GM18517 (cell line): Measurements from ENCODE around the gene DNAJC18.
"Not testable (repeated sequence)": the region's sequence is repeated elsewhere in the genome, so short reads cannot be mapped to it uniquely, and the experiment has no call there.

Experiments used
- ATAC-seq: cut with Tn5 transposase; IDR thresholded peaks from one replicate; pipeline ENCODE4 v1.9.1; 2021; ENCODE audit warnings: mild to moderate bottlenecking, moderate library complexity; ENCODE audit not compliant: unreplicated experiment

DNAJC18 gene

DNA sequence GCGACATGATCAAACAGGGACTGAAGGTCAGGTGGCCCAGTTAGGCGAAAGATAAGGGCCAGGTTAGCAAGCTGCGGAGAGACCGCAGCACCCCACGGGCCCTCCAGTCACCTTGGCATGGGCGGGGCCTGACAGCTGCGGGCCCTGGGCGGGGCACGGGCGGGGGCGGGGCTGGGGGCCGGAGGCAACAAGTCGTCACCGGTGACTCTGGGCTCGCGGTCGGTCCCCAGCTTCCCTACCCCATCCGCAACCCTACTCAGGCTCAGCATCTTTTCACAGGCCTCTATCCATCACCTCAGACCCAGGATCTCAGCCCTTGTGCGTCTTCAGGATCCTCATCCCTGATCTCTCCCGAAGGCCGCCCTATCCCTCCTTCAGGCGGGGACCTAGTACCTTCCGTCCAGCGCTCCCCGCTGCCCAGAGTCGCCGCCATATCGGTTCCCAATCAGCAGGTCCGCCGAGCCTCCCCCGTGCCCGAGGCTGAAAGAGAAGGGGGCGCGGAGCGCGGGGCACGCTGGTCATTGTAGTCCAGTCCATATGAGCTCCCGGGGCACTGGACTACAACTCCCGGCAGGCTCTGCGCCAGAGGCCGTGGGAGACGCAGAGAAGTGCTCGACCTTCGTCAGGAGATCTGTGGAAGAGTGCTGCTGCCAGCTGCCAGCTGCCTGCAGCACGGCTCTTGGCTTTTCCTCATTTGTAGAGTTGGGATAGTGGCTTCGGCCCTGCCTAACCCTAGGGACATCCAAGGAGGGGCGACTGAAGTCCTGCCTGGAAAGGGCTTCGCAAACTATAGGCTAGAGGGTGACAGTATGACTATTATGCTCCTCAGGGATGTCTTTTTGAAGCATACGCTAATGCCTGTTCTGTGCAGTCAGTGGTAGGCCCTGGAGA lies at the start of gene DNAJC18:
Gene DNAJC18, minus strand, starts transcription at position 513 of the 891 bp plus-strand sequence. Its CDS starts 80 bp downstream, at position 433.
- peak; percentile 85 for ATAC-seq

DNA sequence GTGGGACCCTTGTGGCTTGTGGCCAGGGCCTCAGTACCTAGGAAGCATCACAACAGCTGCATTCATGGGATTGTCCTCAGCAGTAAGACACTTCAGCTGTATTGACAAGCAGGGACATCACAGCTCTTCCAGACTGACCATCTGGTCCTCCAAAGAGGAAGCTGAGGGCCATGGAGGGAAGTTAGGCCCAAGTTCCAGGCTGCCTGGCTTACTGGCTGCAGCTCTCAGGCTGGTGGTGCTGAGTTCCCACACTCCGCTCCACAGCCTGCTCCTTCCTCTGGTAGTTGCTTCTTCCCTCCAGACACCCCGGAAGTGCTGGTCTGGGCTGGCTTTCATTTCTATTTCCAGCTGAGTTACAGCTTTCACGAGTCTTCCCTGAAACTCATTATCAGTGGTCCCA lies 48.9 kb upstream of the DNAJC18 start:
- ATAC-seq, result no peak

DNA sequence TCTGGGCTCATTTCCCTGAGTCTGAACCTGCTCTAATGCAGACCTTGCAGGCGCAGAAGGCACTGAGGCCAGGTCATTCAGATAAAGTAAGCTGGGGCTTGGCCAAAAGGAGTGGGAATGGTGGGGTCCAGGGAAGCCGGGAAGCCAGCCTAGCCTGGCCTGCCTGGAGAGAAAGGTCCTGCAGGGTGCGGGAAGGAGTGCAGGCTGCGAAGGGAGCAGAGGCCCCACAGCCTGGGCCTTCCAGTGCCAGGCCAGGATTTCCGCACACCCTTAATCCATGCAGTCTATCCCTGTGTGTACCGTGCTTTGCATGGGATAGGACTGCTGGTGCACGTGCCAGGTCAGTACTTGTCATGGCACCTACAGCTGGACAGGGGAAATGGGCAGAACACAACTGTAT lies 46.9 kb upstream of the DNAJC18 start:
- no peak for ATAC-seq

DNA sequence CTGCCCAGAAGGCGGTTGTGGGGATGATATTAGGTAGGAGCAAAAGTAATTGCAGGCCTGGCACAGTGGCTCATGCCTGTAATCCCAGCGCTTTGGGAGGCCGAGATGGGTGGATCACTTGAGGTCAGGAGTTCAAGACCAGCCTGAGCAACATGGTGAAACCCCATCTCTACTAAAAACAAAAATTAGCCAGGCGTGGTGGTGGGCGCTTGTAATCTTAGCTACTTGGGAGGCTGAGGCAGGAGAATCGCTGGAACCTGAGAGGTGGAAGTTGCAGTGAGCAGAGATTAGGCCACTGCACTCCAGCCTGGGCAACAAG lies 43.5 kb upstream of the DNAJC18 start:
- not testable (repeated sequence) for ATAC-seq

DNA sequence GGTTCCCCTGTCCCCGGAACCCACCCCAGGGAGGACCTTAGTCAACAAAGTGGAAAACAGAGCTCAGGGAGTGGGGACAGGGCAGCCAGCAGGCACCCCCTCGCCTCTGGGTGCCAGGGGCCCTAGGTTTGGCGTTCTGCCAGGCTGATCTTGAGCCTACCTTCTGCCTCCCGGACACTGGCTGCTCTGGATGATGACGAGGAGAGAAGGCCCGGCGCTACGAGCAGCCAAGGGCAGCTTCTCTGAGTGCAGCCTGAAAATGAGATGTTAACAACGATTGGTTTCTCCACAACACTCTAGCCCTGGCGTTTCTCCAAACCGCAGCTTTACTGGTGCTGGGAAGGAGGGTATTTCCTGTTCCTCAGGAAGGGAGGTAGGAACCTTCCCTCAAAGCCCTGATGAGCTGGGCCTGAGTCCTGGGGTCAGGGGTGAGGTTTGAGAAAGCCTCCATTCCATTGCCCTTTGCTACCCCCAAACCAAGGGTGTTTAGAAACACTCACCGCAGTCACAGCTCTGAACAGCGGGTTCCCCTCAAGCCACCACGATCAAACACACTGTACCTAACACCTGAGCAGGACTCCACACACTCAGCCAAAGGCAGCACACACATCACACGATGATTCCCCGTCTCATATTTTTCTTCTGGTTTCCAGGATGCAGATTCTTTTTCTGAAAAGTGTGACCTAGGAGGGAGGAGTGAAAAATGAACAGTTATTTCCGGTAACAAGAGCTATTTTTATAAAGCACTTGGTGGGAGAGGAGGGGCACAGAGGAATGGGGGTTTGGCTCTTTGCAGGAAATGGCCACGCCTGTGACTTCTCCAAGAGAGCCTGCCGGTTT lies 42.9 kb upstream of the DNAJC18 start, which contains the start of gene STING1:
Gene STING1, minus strand, starts transcription at position 709 of the 840 bp plus-strand sequence. CDS start 1,054 bp downstream, outside the sequence.
- no peak for ATAC-seq

DNA sequence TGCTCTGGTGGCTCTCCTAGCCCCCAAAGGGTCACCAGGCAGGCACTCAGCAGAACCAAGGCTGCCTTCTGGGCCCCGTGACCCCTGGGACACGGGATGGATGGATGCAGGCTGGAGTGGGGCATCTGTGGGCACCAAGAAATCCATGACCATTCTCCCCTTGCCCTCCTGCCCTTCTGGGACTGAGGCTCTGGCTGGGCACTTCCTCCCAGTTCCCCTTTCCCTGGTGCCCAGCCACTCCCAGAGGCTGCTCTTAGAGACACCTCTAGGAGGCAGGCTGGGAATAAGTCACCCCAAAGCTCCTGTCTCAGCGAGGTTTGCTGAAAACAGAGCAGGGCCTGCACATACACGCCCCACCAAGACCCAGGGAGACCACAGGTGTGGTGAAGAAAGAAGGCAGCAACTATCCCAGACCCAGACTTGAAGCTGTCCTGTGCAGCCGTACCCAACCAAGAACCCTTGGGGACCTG lies 42.3 kb upstream of the DNAJC18 start:
- no peak for ATAC-seq

DNA sequence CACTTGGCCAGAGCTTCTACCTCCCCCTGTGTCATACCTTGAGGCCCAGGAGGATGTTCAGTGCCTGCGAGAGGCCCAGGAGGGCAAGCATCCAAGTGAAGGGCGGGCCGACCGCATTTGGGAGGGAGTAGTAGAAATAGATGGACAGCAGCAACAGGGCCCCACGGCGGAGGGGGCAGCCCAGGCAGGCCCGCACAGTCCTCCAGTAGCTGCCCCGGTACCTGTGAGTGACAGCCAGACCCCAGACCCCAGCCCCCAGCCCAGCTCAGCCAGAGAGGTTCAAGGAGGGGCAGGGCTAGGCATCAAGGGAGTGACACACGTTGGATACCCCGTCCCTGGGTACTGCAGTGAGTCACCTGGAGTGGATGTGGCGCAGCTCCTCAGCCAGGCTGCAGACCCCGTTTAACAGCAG lies 41.8 kb upstream of the DNAJC18 start:
- no peak for ATAC-seq

DNA sequence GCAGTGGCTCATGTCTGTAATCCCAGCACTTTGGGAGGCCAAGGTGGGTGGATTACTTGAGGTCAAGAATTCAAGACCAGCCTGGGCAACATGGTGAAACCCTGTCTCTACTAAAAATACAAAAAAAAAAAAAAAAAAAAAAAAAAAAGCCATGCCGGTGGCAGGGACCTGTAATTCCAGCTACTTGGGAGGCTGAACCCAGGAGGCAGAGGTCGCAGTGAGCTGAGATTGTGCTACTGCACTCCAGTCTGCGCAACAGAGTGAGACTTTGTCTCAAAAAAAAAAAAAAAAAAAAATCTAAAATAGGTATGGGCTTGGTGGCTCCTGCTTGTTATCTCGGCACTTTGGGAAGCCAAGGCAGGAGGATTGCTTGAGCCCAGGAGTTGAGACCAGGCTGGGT lies 40.4 kb upstream of the DNAJC18 start:
- not testable (repeated sequence) for ATAC-seq

DNA sequence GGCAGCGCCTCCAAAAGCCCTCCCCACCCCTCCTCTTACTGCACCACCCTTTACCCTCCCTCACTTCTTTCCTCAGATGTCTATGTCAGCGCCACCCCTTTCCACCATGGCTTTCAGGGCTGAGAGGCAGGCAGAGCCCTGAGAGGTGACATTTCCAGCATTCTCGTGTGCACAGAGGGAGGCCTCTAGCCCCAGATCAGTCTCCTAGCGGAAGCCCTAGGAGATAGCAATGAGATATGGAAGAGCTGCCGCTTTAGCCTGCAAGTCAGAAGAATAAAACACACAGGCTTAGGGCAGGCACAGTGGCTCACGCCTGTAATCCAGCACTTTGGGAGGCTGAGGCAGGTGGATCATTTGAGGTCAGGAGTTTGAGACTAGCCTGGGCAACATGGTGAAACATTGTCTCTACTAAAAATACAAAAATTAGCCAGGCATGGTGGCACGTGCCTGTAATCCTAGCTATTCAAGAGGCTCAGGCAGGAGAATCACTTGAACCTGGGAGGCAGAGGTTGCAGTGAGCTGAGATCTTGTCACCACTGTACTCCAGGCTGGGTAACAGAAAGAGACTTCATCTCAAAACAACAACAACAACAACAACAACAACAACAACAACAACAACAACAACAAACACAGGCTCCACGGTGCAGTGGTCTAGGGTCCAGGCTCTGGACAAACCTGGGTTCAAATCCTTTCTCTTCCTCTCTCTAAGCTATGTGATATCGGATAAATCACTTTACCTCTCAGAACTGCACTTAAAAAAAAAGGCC lies 39.5 kb upstream of the DNAJC18 start:
- ATAC-seq, result not testable (repeated sequence)

DNA sequence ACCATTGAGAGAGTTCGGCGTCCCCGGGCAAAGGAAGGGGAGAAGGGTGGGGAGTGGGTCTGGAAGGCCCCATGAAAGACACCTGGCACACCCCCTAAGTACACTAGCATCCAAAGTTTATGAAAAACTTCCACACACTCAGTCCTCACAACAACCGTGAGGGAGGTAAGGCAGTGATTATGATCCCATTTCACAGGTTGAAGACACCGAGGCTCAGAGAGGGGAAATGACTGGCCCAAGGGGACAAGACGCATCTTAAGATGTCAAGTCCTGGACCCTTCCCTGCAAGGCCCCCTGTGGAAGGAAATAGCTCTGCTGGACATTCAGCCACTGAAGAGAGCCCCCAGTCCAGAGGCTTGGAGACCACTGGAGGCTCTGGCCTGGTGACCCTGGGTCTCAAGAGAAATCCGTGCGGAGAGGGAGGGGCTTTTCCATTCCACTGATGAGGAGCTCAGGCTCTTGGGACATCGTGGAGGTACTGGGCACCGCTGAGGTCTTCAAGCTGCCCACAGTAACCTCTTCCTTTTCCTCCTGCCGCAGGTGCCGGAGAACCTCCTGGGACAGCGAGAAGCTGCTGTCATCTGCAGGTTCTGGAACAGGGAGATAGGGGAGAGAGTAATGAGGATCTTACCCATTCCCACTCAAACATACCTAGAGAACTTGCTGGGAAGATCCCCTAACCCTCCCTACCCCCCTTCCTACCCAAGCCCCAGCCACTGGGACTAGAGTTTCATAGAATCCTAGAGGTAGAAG lies 36.7 kb upstream of the DNAJC18 start:
- no peak for ATAC-seq

DNA sequence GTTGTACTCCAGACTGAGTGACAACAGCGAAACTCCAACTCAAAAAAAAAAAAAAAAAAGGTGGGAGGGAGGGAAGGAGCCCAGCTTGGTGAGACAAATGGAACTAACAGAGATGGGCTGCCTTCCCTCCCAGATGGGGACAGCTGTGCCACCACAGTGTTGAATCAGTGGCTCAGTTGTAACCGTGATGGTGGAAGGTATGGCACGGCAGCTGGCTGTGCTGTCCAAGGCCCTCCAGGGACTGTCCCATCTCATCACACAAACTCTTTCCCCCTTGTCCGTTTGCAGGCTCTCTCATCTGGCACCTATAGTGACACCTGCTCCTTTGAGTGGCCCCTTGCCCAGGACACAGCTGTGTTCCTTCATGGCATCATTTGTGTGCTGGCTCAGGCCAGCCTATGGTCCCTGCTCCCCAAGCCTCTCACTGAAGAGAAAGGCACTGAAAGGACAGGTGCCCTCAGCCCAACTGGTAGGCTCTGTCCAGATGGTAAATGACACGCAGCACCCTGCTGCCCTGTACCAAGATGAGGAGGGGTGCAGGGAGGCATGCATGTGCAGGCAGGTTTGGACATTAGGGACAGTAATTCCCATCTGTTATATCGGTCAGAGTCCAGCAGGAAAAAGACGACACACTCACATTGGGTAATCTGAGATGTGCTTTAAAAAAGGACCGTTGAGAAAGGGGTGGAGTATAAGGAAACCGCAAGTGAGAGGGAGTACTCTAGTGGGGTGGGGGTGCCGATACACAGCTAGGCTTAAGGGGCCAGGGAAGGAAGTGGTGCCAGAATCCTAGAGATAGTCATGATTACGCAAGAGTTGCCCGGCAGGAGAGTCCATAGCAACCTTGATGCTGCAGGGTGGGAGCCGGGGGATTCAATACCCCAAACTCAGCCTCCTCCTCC lies 35.8 kb upstream of the DNAJC18 start:
- ATAC-seq, result no peak

DNA sequence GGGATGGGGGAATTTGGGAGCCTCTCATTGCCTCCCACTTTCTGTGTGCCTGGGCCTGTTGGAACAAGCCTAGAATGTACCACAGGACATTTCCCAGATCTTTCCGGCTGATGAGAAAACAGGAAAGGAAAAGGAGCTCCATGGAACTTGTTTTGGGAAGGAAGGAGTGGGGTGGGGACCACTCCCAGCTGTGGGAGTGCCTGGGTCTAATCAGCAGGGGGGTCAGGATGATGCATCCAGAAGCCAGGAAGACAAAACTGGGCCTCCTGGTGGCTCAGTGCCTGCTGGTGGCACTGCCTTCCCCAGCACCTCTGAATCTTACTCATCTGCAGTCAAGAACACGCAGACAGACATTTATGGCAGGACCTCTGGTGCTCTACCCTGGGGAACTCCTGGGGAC lies 34.2 kb upstream of the DNAJC18 start:
- ATAC-seq, result no peak

DNA sequence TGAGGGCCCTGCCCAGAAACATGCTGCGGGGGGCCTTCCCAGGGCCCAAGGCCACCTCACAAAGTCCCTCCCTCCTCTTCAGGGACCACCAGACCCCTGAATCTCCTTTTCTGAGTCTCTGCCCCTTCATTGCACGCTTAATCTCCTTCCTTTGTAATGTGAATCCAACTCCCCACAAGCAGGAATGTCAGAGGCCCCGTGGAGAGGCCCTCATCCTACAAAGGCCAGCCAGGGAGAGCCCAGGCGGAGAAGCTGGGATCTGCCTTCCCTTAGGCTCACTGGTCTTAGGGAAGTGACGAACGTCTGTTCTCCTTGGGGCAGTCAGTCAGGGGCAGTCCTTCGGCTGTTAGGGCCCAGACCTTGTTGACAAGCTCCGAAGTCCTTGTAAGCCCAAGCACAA lies 33.8 kb upstream of the DNAJC18 start:
- no peak for ATAC-seq

DNA sequence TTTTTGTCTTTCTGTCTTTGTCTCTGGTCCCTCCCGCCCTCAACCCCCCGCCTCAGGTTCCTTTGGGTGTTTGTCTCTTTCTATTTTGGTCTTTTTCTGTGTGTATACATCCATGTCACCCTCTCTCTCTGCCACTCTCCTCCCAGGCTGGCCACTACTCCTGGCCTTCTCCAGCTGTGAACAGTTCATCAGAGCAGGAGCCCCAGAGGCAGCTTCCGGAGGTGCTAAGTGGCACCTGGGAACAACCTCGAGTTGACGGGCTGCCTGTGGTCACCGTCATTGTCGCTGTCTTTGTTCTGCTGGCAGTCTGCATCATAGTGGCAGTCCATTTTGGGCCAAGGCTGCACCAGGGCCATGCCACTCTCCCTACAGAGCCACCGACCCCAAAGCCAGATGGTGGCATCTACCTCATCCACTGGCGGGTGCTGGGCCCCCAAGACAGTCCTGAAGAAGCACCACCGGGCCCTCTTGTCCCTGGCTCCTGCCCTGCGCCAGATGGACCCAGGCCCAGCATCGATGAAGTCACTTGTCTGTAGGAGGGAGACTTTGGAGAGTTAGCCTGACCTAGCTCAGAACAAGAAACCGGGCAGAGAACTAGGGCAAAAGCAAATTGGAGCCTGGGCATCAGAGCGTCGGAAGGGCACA lies 33.2 kb upstream of the DNAJC18 start:
- ATAC-seq, result no peak

DNA sequence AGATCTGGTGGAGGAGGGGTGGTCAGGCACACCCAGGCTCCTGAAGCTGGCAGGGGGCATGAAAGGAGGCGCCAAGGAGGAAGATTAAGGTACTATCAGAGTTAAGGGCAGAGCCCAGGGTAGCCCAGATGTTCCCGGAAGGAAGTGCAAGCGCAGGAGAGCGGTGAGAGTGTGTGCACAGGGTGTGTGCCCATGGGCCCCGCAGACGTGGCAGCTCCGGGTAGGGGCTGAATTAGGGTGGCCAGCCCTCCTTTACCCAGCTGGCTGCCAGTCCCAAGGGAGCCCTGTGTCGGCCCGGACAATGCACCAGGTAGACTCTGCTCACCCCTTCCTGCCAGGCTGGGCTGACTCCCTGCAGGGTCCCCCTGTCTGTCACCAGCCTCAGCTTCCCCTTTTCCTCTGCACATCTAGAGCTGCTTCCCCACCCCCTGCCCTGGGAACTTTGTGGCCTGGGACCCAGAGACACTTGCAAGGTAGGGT lies 31.5 kb upstream of the DNAJC18 start, which contains the start of gene SMIM33:
Gene SMIM33, plus strand, starts transcription at position 184 of the 480 bp plus-strand sequence. Its CDS starts 118 bp downstream, at position 302.
- no peak for ATAC-seq

DNA sequence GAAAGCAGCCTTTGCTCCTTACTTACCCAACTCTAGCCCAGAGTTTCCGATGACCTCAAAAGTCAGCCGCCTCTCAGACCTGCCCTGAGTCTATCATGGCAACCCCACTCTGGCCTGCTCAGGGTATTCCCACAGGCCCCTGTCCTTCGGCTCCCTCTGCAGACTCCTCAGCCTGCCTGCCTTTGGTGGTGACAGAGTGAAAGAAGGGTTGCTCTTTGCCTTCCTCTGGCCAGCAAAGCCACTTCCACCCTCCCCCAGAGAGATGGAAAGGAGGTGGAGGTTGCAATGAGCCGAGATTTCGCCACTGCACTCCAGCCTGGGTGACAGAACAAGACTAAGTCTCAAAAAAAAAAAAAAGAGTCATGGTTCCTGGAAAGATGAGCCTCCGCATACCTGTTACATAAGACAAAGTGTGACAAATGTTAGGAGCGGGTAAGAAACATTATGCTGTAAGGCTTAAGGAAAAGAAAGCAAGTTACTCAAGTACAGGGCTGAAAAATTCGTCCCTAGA lies 29.2 kb upstream of the DNAJC18 start:
- no peak for ATAC-seq

DNA sequence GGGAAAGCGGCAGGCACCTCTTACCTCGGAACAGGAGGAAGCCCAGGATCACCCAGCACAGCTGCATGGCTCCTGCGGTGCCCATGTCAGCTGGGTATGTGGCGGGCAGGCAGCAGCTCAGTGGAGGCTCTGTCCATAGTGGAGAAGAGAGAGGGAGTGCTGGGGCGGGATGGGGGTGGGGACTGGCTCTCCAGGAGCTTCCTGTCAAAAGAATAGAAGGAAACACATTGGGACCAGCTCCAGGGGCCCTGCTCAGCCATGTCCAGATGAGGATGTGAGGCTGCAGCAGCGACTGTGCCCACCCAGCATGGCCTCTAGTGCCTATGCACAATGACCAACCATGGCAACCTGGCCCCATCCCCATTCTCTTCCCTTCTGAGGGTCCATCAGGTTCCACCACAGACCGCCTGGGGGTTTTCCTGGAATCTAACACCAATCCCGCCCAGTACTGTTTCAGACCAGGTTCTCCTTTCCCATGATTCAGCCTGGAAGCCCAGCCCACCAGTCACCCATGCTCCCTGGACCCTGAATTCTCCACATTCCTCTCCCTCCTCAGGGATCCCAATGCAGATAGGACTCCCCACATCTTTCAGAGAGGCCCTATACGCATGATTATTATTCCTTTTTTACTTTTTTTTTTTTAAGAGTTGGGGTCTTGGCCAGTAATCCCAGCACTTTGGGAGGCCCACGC lies 23.4 kb upstream of the DNAJC18 start, which contains the start of gene ECSCR:
Gene ECSCR, minus strand, starts transcription at position 158 of the 691 bp plus-strand sequence. Its CDS starts 73 bp downstream, at position 85.
- no peak for ATAC-seq
